ENCODE measurements around the gene ATP13A1.
A peak's percentile ranks its signal among the peaks of the same experiment; 100 is the strongest.
"Not testable (repeated sequence)": the region's sequence is repeated elsewhere in the genome, so short reads cannot be mapped to it uniquely, and the experiment has no call there.

The ATP13A1 gene

GRCh38 chr19:19663256-19664120, at the start of gene ATP13A1:
Gene ATP13A1, minus strand, starts transcription at chr19:19663676. Its CDS starts 10 bp downstream, at chr19:19663666.
- Histone ChIP-seq H2AFZ (ENCODE audit: low read depth, low read length) (peak within 1 kb of the TSS; percentile 77), H3K36me3 (ENCODE audit: insufficient read depth, low read length) (peaks cover 21% of the 10 kb centered on the region), H3K4me3 (ENCODE audit: low read length) (peak within 1 kb of the TSS; percentile 83), H3K4me1 (ENCODE audit: insufficient read depth, low read length) (peaks cover 22% of the 10 kb centered on the region), H3K9me3 (ENCODE audit: low read length) (no peaks in the 10 kb centered on the region), H3K27me3 (ENCODE audit: insufficient read depth, low read length) (no peaks in the 10 kb centered on the region)

GRCh38 chr19:19711934-19712828, 48.7 kb upstream of the ATP13A1 start:
- Histone ChIP-seq H3K9me3 (ENCODE audit: low read length) (peaks cover 92% of the 10 kb centered on the region), H3K4me1 (ENCODE audit: insufficient read depth, low read length) (no peaks in the 10 kb centered on the region), H3K27me3 (ENCODE audit: insufficient read depth, low read length) (no peaks in the 10 kb centered on the region), H2AFZ (ENCODE audit: low read depth, low read length) (no peak overlapping the region), H3K4me3 (ENCODE audit: low read length) (no peak overlapping the region), H3K36me3 (ENCODE audit: insufficient read depth, low read length) (peaks cover 72% of the 10 kb centered on the region)

- H3K4me3 ChIP-seq (ENCODE audit: low read length) = no peak overlapping the region
- no peaks in the 10 kb centered on the region for H3K27me3 ChIP-seq (ENCODE audit: insufficient read depth, low read length)
- peaks cover 88% of the 10 kb centered on the region for H3K9me3 ChIP-seq (ENCODE audit: low read length)
- H3K36me3 ChIP-seq (ENCODE audit: insufficient read depth, low read length) = peaks cover 67% of the 10 kb centered on the region
- H2AFZ ChIP-seq (ENCODE audit: low read depth, low read length) = no peak overlapping the region
- H3K4me1 ChIP-seq (ENCODE audit: insufficient read depth, low read length) = no peaks in the 10 kb centered on the region
These were observed 47.9 kb upstream of the ATP13A1 start for GRCh38 chr19:19711306-19711933.

GRCh38 chr19:19710506-19710905, 47.0 kb upstream of the ATP13A1 start:
- Histone ChIP-seq H3K4me3 (ENCODE audit: low read length) (no peak overlapping the region), H3K27me3 (ENCODE audit: insufficient read depth, low read length) (no peaks in the 10 kb centered on the region), H3K9me3 (ENCODE audit: low read length) (peaks cover 86% of the 10 kb centered on the region), H3K36me3 (ENCODE audit: insufficient read depth, low read length) (peaks cover 66% of the 10 kb centered on the region), H2AFZ (ENCODE audit: low read depth, low read length) (no peak overlapping the region), H3K4me1 (ENCODE audit: insufficient read depth, low read length) (no peaks in the 10 kb centered on the region)

GRCh38 chr19:19704836-19705235, 41.4 kb upstream of the ATP13A1 start:
- no peaks in the 10 kb centered on the region for H3K4me1 ChIP-seq (ENCODE audit: insufficient read depth, low read length)
- H3K36me3 ChIP-seq (ENCODE audit: insufficient read depth, low read length) = peaks cover 15% of the 10 kb centered on the region
- no peak overlapping the region for H2AFZ ChIP-seq (ENCODE audit: low read depth, low read length)
- H3K9me3 ChIP-seq (ENCODE audit: low read length) = peaks cover 54% of the 10 kb centered on the region
- no peak overlapping the region for H3K4me3 ChIP-seq (ENCODE audit: low read length)
- no peaks in the 10 kb centered on the region for H3K27me3 ChIP-seq (ENCODE audit: insufficient read depth, low read length)

GRCh38 chr19:19700493-19700892, 37.0 kb upstream of the ATP13A1 start:
- H3K9me3 ChIP-seq (ENCODE audit: low read length) = peaks cover 24% of the 10 kb centered on the region
- H3K27me3 ChIP-seq (ENCODE audit: insufficient read depth, low read length); H2AFZ ChIP-seq (ENCODE audit: low read depth, low read length); H3K4me1 ChIP-seq (ENCODE audit: insufficient read depth, low read length); H3K4me3 ChIP-seq (ENCODE audit: low read length); H3K36me3 ChIP-seq (ENCODE audit: insufficient read depth, low read length): not testable (repeated sequence)

GRCh38 chr19:19697589-19697988, 34.1 kb upstream of the ATP13A1 start:
- H3K4me3 ChIP-seq (ENCODE audit: low read length) = no peak overlapping the region
- H3K36me3 ChIP-seq (ENCODE audit: insufficient read depth, low read length) = no peaks in the 10 kb centered on the region
- peaks cover 11% of the 10 kb centered on the region for H3K9me3 ChIP-seq (ENCODE audit: low read length)
- H2AFZ ChIP-seq (ENCODE audit: low read depth, low read length) = no peak overlapping the region
- H3K27me3 ChIP-seq (ENCODE audit: insufficient read depth, low read length) = no peaks in the 10 kb centered on the region
- no peaks in the 10 kb centered on the region for H3K4me1 ChIP-seq (ENCODE audit: insufficient read depth, low read length)

GRCh38 chr19:19696386-19696785, 32.9 kb upstream of the ATP13A1 start:
- no peaks in the 10 kb centered on the region for H3K4me1 ChIP-seq (ENCODE audit: insufficient read depth, low read length)
- peaks cover 12% of the 10 kb centered on the region for H3K9me3 ChIP-seq (ENCODE audit: low read length)
- no peak overlapping the region for H3K4me3 ChIP-seq (ENCODE audit: low read length)
- H2AFZ ChIP-seq (ENCODE audit: low read depth, low read length) = no peak overlapping the region
- no peaks in the 10 kb centered on the region for H3K36me3 ChIP-seq (ENCODE audit: insufficient read depth, low read length)
- H3K27me3 ChIP-seq (ENCODE audit: insufficient read depth, low read length) = no peaks in the 10 kb centered on the region

- Histone ChIP-seq H3K36me3 (ENCODE audit: insufficient read depth, low read length) (no peaks in the 10 kb centered on the region), H3K9me3 (ENCODE audit: low read length) (peaks cover 6% of the 10 kb centered on the region), H2AFZ (ENCODE audit: low read depth, low read length) (no peak overlapping the region), H3K4me1 (ENCODE audit: insufficient read depth, low read length) (no peaks in the 10 kb centered on the region), H3K4me3 (ENCODE audit: low read length) (no peak overlapping the region), H3K27me3 (ENCODE audit: insufficient read depth, low read length) (no peaks in the 10 kb centered on the region)
These were observed 28.2 kb upstream of the ATP13A1 start for GRCh38 chr19:19691683-19692082.

GRCh38 chr19:19689023-19689422, 25.5 kb upstream of the ATP13A1 start:
- not testable (repeated sequence) for H3K4me1 ChIP-seq (ENCODE audit: insufficient read depth, low read length); H3K4me3 ChIP-seq (ENCODE audit: low read length); H3K36me3 ChIP-seq (ENCODE audit: insufficient read depth, low read length); H3K27me3 ChIP-seq (ENCODE audit: insufficient read depth, low read length); H2AFZ ChIP-seq (ENCODE audit: low read depth, low read length); H3K9me3 ChIP-seq (ENCODE audit: low read length)

GRCh38 chr19:19687090-19687489, 23.6 kb upstream of the ATP13A1 start:
- H3K9me3 ChIP-seq (ENCODE audit: low read length) = peaks cover 9% of the 10 kb centered on the region
- H3K36me3 ChIP-seq (ENCODE audit: insufficient read depth, low read length) = peaks cover 8% of the 10 kb centered on the region
- H3K4me3 ChIP-seq (ENCODE audit: low read length) = no peak overlapping the region
- no peak overlapping the region for H2AFZ ChIP-seq (ENCODE audit: low read depth, low read length)
- H3K27me3 ChIP-seq (ENCODE audit: insufficient read depth, low read length) = no peaks in the 10 kb centered on the region
- H3K4me1 ChIP-seq (ENCODE audit: insufficient read depth, low read length) = no peaks in the 10 kb centered on the region

- Histone ChIP-seq H3K9me3 (ENCODE audit: low read length) (peaks cover 6% of the 10 kb centered on the region), H3K27me3 (ENCODE audit: insufficient read depth, low read length) (no peaks in the 10 kb centered on the region), H3K4me1 (ENCODE audit: insufficient read depth, low read length) (no peaks in the 10 kb centered on the region), H2AFZ (ENCODE audit: low read depth, low read length) (no peak overlapping the region), H3K36me3 (ENCODE audit: insufficient read depth, low read length) (peaks cover 8% of the 10 kb centered on the region), H3K4me3 (ENCODE audit: low read length) (no peak overlapping the region)
These were observed 23.1 kb upstream of the ATP13A1 start for GRCh38 chr19:19686580-19686979.

GRCh38 chr19:19686119-19686518, 22.6 kb upstream of the ATP13A1 start:
- not testable (repeated sequence) for H3K27me3 ChIP-seq (ENCODE audit: insufficient read depth, low read length); H2AFZ ChIP-seq (ENCODE audit: low read depth, low read length); H3K4me3 ChIP-seq (ENCODE audit: low read length); H3K4me1 ChIP-seq (ENCODE audit: insufficient read depth, low read length); H3K9me3 ChIP-seq (ENCODE audit: low read length)
- H3K36me3 ChIP-seq (ENCODE audit: insufficient read depth, low read length) = peaks cover 11% of the 10 kb centered on the region

Data from neuron (in vitro differentiated cells).